ENCODE results near the gene DLL3. TPM values are rescaled to one million over a fixed set of nuclear protein-coding genes. Genes with fewer than 3 reads are reported as not detected.
A peak's percentile ranks its signal among the peaks of the same experiment; 100 is the strongest.

Gene DLL3
- total and polyA plus RNA-seq, 9 of the 15 experiments (the other 6 are each of a cell fraction or from before 2014, with no cell fraction given): 0.80 to 6.3 (median 1.2) TPM

- no peak for TF ChIP-seq ID3 (CRISPR knock-in tag; IDR thresholded peaks at IDR 0.05)
- TF ChIP-seq ID3 (tag; IDR thresholded peaks at IDR 0.05): no peak
- TF ChIP-seq NCOA1 (IDR thresholded peaks at IDR 0.05; ENCODE audit: low read depth): no peak
- TF ChIP-seq BMI1 (IDR thresholded peaks at IDR 0.05; ENCODE audit: low read length): peak; percentile 67; the same call in 1 of the 2 replicates
- TF ChIP-seq THAP7 (CRISPR knock-in tag; IDR thresholded peaks at IDR 0.05): no peak
- no peak for TF ChIP-seq ZC3H4 (CRISPR knock-in tag; IDR thresholded peaks at IDR 0.05; ENCODE audit: borderline replicate concordance)
- no peak for TF ChIP-seq AFF4 (CRISPR knock-in tag; IDR thresholded peaks at IDR 0.05)
- TF ChIP-seq ATF1 (CRISPR knock-in tag; IDR thresholded peaks at IDR 0.05): no peak
- TF ChIP-seq ATF1 (tag; IDR thresholded peaks at IDR 0.05): no peak
- TF ChIP-seq HDAC3 (IDR thresholded peaks at IDR 0.05; ENCODE audit: borderline replicate concordance, partially characterized antibody): no peak
- no peak for TF ChIP-seq SRSF3 (IDR thresholded peaks at IDR 0.05; ENCODE audit: insufficient read depth, low read length)
- TF ChIP-seq IRF9 (tag; IDR thresholded peaks at IDR 0.05): no peak
Measured at GRCh38 chr19:39546599-39546998, 47.9 kb downstream of the DLL3 start (continued).

Measured in K562 (cell line).